ENCODE results near the gene SLC9A8. TPM values are rescaled to one million over a fixed set of nuclear protein-coding genes. Genes with fewer than 3 reads are reported as not detected.
"Not testable (repeated sequence)": the region's sequence is repeated elsewhere in the genome, so short reads cannot be mapped to it uniquely, and the experiment has no call there.

Gene SLC9A8
- total RNA-seq, 1 experiment from 2014 or later: 10.2 TPM

DNA sequence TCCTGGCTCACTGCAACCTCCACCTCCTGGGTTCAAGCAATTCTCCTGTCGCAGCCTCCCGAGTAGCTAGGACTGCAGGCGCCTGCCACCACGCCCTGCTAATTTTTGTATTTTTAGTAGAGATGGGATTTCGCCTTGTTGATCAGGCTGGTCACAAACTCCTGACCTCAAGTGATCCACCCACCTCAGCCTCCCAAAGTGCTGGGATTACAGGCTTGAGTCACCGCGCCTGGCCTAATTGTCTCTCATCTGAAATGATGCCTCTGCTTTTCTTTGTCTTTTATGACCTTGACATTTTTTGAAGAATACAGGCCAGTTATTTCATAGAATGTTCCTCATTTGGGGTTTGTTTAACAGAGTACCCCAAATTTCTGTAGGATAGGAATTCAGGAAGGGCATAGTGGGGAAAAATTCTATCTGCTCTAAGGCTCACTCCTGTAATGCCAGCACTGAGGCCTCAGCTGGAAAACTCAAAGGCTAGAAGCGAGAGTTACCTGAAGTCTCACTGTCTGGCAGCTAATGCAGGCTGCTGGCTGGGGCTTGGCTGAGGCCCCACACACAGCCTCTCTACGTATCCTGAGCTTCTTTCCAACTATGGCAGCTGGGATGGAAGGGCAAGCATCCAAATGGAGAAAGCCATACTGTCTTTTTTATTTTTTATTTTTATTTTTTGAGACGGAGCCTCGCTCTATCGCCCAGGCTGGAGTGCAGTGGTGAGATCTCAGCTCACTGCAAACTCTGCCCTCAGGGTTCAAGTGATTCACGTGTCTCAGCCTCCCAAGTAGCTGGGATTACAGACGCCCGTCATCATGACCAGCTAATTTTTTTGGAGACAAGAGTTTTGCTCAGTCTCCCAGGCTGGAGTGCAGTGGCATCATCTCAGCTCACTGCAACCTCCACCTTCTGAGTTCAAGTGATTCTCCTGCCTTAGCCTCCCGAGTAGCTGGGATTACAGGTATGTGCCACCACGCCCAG is 29.3 kb upstream of the SLC9A8 start:
- not testable (repeated sequence) for H3K27me3 ChIP-seq; H3K9me3 ChIP-seq (replicated peaks); H3K36me3 ChIP-seq; H3K4me3 ChIP-seq; H3K27ac ChIP-seq; H3K4me1 ChIP-seq
- peak in 1 of 2 experiments; percentile 35 for DNase-seq

DNA sequence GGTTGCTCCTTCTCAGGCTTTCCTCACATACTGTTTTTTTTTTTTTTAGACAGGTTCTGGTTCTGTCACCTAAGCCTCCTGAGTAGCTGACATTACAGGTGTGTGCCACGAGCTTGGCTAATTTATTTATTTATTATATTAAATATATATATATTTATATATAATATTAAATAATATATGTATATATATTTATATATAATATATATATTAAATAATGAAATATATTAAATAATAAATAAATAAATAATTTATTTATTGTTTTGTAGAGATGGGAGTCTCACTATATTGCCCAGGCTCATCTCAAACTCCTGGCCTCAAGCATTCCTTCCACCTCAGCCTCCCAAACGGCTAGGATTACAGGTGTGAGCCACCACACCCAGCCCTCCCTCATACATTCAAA is 28.3 kb upstream of the SLC9A8 start:
- Histone ChIP-seq H3K4me3 (no peak overlapping the region), H3K9me3 (replicated peaks) (no peaks in the 10 kb centered on the region), H3K4me1 (peaks cover 13% of the 10 kb centered on the region), H3K36me3 (no peaks in the 10 kb centered on the region), H3K27ac (no peak overlapping the region), H3K27me3 (no peaks in the 10 kb centered on the region)
- no peak for DNase-seq

DNA sequence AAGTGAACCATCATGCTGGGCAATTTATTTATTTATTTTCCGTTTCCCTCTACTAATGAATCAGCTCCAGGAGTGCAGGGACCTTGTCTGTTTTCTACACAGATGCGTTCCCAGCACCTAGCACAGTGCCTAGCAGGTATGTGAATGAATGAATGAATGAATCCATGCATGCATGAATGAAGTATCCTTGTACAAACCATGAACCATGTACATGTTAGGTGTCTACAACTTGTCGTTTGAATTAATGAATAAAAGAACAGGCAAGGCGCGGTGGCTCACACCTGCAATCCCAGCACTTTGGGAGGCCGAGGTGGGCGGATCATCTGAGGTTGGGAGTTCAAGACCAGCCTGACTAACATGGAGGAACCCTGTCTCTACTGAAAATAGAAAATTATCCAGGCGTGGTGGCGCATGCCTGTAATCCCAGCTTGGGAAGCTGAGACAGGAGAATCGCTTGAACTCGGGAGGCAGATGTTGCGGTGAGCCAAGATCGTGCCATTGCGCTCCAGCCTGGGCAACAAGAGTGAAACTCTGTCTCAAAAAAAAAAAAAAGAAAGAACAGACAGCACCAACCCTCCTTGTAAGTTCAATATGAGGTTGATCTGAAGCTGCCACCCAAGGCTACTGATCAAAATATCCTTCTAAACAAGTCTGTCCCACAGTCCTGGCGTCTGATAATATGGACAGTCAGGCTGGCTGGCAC is 27.3 kb upstream of the SLC9A8 start:
- no peak for DNase-seq
- Histone ChIP-seq H3K4me1 (peaks cover 16% of the 10 kb centered on the region), H3K4me3 (no peak overlapping the region), H3K9me3 (replicated peaks) (no peaks in the 10 kb centered on the region), H3K27ac (no peak overlapping the region), H3K27me3 (no peaks in the 10 kb centered on the region), H3K36me3 (no peaks in the 10 kb centered on the region)

DNA sequence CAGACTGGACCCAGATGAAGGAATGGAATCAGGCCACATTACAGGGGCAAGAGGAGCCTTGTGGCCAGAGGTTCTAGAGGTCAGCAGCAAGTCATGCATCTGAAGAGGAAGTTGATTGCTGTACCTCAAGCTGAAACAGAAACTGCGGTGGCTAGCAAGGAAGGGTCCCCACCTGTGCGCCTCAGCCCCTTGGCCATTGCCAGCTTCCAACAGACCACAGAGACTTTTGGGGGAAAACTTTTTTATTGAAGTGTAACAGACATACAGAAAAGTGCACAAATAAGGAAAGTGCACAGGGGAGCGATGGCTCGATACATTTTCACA is 26.8 kb upstream of the SLC9A8 start:
- no peak overlapping the region for H3K27ac ChIP-seq
- no peaks in the 10 kb centered on the region for H3K36me3 ChIP-seq
- no peak overlapping the region for H3K4me3 ChIP-seq
- no peak for DNase-seq
- H3K4me1 ChIP-seq: peaks cover 16% of the 10 kb centered on the region
- no peaks in the 10 kb centered on the region for H3K27me3 ChIP-seq
- H3K9me3 ChIP-seq (replicated peaks): no peaks in the 10 kb centered on the region

DNA sequence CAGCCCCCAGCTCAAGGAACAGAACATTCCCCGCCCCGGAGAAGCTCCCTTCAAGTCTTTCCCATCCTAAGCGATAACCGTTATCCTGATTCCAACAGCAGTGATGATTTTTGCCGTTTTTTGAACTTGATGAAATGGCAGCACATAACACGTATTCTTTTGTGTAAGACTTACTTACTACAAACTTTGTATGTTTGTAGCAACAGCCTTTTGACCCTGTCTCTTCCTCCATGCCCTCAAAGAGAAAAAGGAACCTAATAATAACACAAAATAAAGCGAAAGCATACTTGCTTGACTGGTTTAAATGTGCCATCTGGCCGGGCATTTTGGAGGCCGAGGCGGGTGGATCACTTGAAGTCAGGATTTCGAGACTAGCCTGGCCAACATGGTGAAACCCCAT is 26.4 kb upstream of the SLC9A8 start:
- H3K9me3 ChIP-seq (replicated peaks): no peaks in the 10 kb centered on the region
- H3K36me3 ChIP-seq: no peaks in the 10 kb centered on the region
- no peak overlapping the region for H3K27ac ChIP-seq
- H3K27me3 ChIP-seq: no peaks in the 10 kb centered on the region
- H3K4me1 ChIP-seq: peaks cover 16% of the 10 kb centered on the region
- no peak for DNase-seq
- H3K4me3 ChIP-seq: no peak overlapping the region

DNA sequence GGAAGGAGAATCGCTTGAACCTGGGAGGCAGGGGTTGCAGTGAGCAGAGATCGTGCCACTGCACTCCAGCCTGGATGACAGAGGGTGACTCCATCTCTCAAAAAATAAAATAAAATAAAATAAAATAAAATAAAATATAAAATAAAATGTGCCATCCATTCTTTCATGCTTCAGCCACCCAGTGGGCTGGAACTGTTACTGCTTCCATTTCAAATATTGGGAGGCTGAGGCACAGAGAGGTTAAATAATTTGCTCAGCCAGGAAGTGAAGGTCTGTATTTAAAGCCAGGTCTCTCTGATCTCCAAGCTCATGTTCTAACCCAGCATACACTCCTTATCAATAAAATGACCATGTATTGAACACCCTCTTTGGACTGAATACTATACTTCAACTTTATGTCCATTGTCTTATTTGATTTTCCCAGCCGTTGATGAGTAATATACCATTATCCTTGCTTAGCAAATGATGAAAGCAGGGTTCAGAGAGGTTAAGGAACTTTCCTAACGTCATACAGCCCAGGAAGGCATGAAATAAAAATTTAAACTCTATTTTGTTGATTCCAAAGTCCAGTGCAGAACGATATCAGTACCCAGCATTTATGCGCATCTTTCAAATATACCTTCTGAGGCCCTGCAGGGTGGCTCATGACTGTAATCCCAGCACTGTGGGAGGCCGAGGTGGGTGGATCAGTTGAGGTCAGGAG is 25.8 kb upstream of the SLC9A8 start:
- no peak overlapping the region for H3K27ac ChIP-seq
- no peaks in the 10 kb centered on the region for H3K9me3 ChIP-seq (replicated peaks)
- H3K36me3 ChIP-seq: no peaks in the 10 kb centered on the region
- peaks cover 16% of the 10 kb centered on the region for H3K4me1 ChIP-seq
- DNase-seq: no peak
- no peaks in the 10 kb centered on the region for H3K27me3 ChIP-seq
- no peak overlapping the region for H3K4me3 ChIP-seq

DNA sequence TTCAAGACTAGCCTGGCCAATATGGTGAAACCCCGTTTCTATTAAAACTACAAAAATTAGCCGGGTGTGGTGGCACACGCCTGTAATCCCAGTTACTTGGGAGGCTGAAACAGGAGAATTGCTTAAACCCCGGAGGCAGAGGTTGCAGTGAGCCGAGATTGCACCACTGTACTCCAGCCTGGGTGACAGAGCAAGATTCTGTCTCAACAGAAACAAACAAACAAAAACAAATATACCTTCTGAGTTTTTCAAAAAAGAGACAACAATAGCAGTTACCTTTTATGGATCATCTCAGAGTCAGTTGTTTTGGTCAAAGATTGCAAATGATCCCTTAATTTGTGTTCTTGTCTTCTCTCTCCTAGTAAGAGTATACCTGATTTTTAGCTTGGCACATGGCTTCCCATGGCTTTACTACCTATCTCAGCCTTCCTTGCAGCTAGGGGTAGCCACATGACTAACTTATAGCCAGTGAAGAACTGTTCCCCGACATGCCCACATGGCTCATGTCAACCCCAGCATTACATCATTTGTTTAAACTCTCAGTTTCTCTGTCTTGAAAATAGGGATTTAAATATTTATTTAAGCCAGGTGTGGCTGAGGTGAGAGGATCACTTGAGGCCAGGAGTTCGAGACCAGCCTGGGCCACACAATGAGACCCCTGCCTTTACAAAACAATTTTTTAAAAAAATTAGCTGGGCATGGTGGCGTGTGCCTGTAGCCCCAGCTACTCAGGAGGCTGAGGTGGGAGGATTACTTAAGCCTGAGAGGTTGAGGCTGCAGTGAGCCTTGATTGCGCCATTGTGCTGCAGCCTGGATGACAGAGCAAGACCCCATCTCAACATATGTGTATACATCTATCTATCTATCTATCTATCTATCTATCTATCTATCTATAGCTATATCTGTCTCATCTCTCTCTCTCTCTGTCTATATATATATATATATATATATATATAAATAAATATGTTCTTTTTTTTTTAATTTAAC is 25.0 kb upstream of the SLC9A8 start:
- no peaks in the 10 kb centered on the region for H3K27me3 ChIP-seq
- peaks cover 16% of the 10 kb centered on the region for H3K4me1 ChIP-seq
- H3K27ac ChIP-seq: no peak overlapping the region
- DNase-seq: no peak
- no peak overlapping the region for H3K4me3 ChIP-seq
- no peaks in the 10 kb centered on the region for H3K9me3 ChIP-seq (replicated peaks)
- no peaks in the 10 kb centered on the region for H3K36me3 ChIP-seq

DNA sequence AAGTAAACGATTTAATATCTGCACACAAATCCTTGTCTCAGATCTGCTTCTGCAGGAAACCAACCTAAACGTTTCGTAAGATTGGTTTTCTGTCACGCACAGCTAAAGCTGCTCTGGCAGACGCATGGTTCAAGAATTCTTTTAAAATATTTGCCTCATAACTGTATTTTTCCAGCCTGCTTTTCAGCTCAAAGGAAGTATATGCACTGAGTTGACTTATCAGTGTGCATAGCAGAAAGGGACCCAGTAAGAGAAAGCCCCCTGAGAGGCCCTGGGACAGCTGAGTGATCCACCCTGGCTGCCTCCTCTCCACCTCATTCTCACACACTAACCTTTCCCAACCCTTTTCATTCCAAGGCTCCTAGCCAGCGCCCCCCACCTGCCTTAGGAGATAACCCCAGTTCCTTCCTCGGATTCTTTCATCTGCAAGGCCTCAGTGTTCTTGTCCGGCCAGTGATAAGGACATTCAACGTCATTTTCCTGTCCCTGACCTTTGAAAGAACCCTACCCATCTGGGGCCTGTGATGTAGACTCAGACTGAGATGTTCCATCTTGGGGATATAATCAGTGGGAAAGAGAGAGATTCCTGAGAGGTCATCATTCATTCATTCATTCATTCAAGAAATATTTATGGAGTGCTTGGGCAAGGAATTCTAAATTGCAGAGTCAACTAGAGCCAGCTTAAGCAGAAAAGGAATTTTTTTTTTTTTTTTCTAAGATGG is 22.4 kb upstream of the SLC9A8 start:
- H3K4me3 ChIP-seq: no peak overlapping the region
- H3K27me3 ChIP-seq: no peaks in the 10 kb centered on the region
- H3K27ac ChIP-seq: no peak overlapping the region
- H3K9me3 ChIP-seq (replicated peaks): no peaks in the 10 kb centered on the region
- no peaks in the 10 kb centered on the region for H3K36me3 ChIP-seq
- H3K4me1 ChIP-seq: peaks cover 9% of the 10 kb centered on the region; the same call in 1 of the 2 replicates
- DNase-seq: no peak

DNA sequence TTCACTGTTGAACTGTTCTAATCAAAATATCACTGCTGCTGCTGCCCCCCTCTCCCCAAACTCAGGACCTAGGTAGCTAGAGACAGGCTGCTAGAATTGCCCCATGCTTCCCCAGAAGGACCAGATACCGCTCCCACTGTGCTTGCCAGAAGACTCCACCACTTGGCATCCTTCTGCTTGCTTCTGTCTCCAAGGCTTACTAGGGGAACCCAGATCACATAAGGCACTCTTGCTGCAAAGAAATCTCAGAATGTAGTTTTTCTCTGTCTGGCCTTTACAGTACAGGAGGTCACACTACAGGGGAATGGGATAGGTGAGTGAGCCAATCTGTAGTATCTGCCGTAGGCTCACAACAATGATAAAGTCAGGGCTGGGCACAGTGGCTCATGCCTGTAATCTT is 21.5 kb upstream of the SLC9A8 start:
- Histone ChIP-seq H3K9me3 (replicated peaks) (no peaks in the 10 kb centered on the region), H3K4me1 (peaks cover 9% of the 10 kb centered on the region; the same call in 1 of the 2 replicates), H3K4me3 (no peak overlapping the region), H3K36me3 (no peaks in the 10 kb centered on the region), H3K27me3 (no peaks in the 10 kb centered on the region), H3K27ac (no peak overlapping the region)
- DNase-seq: no peak

DNA sequence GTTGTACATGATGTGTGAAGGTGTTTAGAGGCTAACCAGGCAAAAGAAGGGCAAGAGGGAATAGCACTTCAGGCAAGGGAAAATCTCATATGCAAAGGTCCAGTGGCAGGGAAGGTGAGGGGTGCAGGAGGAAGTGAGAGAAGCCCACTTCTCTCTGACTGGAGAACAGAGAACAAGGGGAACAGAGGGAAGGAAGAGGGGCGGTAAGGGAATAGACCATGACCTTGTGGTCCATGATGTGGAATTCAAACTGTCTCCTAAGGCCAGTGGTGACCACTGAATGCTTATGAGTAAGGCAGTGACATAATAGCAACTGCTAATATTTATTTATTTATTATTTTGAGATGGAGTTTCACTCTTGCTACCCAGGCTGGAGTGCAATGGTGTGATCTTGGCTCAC is 20.6 kb upstream of the SLC9A8 start:
- no peak for DNase-seq
- no peaks in the 10 kb centered on the region for H3K9me3 ChIP-seq (replicated peaks)

DNA sequence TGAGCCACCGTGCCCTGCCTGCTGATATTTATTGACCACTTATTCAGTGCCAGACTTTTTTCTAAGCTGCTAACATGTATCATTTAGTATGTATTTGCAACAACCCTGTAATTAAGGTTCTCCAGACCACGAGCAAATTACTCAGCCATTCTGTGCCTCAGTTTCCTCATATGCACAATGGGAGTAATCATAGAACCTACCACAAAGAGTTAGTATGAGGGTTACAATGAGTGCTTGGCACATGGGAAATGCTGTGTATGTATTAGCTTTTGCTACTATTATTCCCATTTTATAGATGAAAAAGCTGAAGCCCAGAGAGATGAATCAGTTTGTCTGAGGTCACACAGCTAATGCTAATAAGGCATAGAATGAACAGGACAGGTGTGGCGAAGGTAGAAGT is 20.0 kb upstream of the SLC9A8 start:
- Histone ChIP-seq H3K4me1 (peaks cover 9% of the 10 kb centered on the region; the same call in 1 of the 2 replicates), H3K4me3 (no peak overlapping the region), H3K9me3 (replicated peaks) (no peaks in the 10 kb centered on the region), H3K36me3 (no peaks in the 10 kb centered on the region), H3K27me3 (no peaks in the 10 kb centered on the region), H3K27ac (no peak overlapping the region)
- no peak for DNase-seq

More for the DNA sequence above, 20.6 kb upstream of the SLC9A8 start:
- H3K4me3 ChIP-seq: no peak overlapping the region
- peaks cover 9% of the 10 kb centered on the region; the same call in 1 of the 2 replicates for H3K4me1 ChIP-seq
- no peak overlapping the region for H3K27ac ChIP-seq
- H3K27me3 ChIP-seq: no peaks in the 10 kb centered on the region
- H3K36me3 ChIP-seq: no peaks in the 10 kb centered on the region

DNA sequence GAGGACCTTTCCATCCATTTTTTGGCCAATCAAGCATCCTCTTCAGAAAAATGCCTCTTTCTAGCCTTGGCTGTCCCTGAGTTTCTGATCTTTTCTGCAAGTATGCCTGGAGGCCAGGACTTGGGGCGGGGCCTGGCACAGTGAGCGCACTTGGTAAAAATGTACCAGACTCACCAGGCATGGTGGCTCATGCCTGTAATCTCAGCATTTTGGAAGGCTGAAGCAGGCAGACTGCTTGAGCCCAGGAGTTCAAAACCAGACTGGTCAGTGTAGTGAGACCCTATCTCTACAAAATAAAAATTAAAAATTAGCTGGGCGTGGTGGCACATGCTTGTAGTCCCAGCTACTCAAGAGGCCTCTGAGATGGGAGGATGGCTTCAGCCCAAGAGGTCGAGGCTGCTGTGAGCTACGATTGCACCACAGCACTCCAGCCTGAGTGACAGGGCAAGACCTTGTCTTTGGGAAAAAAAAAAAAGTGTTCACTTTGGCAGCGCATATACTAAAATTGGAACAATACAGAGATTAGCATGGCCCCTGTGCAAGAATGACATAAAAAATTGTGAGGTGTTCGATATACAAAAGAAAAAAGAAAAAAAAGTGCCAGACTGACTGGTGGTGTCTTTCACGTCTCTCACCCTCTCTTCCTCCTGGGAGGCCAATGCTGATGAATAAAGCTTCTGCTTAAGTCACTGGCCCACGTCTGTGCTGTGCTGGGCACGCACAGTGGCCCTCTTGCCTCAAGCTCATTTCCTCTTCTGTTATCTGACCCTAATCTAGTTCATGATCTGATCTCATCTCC is 18.1 kb upstream of the SLC9A8 start:
- peaks cover under 1% of the 10 kb centered on the region; the same call in 1 of the 2 replicates for H3K4me1 ChIP-seq
- no peaks in the 10 kb centered on the region for H3K36me3 ChIP-seq
- H3K27ac ChIP-seq: no peak overlapping the region
- no peak for DNase-seq
- no peaks in the 10 kb centered on the region for H3K9me3 ChIP-seq (replicated peaks)
- no peak overlapping the region for H3K4me3 ChIP-seq
- no peaks in the 10 kb centered on the region for H3K27me3 ChIP-seq

DNA sequence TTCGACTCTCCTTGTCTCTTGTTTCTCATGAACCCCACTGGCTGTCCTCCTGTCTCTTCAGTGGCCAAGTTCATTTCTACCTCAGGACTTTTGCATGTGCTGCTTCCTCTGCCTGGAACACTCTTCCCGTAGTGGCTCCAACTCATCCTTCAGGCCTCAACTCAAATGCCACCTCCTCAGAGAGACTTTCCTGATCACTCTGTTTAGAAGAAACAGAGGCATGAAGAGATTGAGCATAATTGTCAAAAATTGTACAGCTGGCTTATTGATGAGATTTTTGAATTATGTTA is 17.5 kb upstream of the SLC9A8 start:
- no peaks in the 10 kb centered on the region for H3K27me3 ChIP-seq
- H3K27ac ChIP-seq: no peak overlapping the region
- no peak overlapping the region for H3K4me3 ChIP-seq
- no peaks in the 10 kb centered on the region for H3K36me3 ChIP-seq
- no peaks in the 10 kb centered on the region for H3K4me1 ChIP-seq
- no peaks in the 10 kb centered on the region for H3K9me3 ChIP-seq (replicated peaks)
- no peak for DNase-seq
